Measurements from ENCODE around the gene CHID1. TPM values are rescaled to one million over a fixed set of nuclear protein-coding genes. Genes with fewer than 3 reads are reported as not detected.

Gene CHID1
- polyA plus RNA-seq, 1 donor from 2014 or later = 51.2 TPM

- H3K36me3 ChIP-seq (ENCODE audit: insufficient read depth, low read length) = no peaks in the 10 kb centered on the region
- H3K4me3 ChIP-seq (ENCODE audit: low read length) = no peak overlapping the region
- no peaks in the 10 kb centered on the region for H3K9me3 ChIP-seq (ENCODE audit: low read length)
- no peak overlapping the region for H3K27ac ChIP-seq (ENCODE audit: low read length)
- no peaks in the 10 kb centered on the region for H3F3A ChIP-seq (ENCODE audit: insufficient read depth, low read length, poor library complexity, severe bottlenecking)
- no peak overlapping the region for H3K4me2 ChIP-seq (ENCODE audit: low read length)
- no peaks in the 10 kb centered on the region for H4K20me1 ChIP-seq (ENCODE audit: insufficient read depth)
- H3K27me3 ChIP-seq (ENCODE audit: insufficient read depth, low read depth, low read length) = no peaks in the 10 kb centered on the region
- no peak overlapping the region for H3K9ac ChIP-seq (ENCODE audit: low read length)
- H3K79me2 ChIP-seq (replicated peaks; ENCODE audit: insufficient read depth, low read length) = no peaks in the 10 kb centered on the region
- no peaks in the 10 kb centered on the region for H3K9me2 ChIP-seq (ENCODE audit: insufficient read depth, low read length)
- H2AFZ ChIP-seq (ENCODE audit: low read depth, low read length) = no peak overlapping the region
- TF ChIP-seq SMC3 (conservative IDR thresholded peaks at IDR 0.05; ENCODE audit: poor library complexity) (no peak), POLR2AphosphoS5 (IDR thresholded peaks at IDR 0.05) (no peak), EP300 (conservative IDR thresholded peaks at IDR 0.05; ENCODE audit: poor library complexity, severe bottlenecking) (no peak), TAF1 (IDR thresholded peaks at IDR 0.05; ENCODE audit: low read depth) (no peak), MXI1 (conservative IDR thresholded peaks at IDR 0.05; ENCODE audit: poor library complexity, severe bottlenecking) (no peak), REST (IDR thresholded peaks at IDR 0.05; ENCODE audit: borderline replicate concordance) (no peak), RAD21 (conservative IDR thresholded peaks at IDR 0.05) (no peak), CTCF (IDR thresholded peaks at IDR 0.05; ENCODE audit: poor library complexity, severe bottlenecking) (no peak), EZH2 (IDR thresholded peaks at IDR 0.05; ENCODE audit: borderline replicate concordance, insufficient read depth, low read length, poor library complexity, severe bottlenecking) (no peak)
These were observed 44.9 kb downstream of the CHID1 start for GRCh38 chr11:865462-866430.

GRCh38 chr11:864898-865297 lies 45.7 kb downstream of the CHID1 start:
- H3K9me2 ChIP-seq (ENCODE audit: insufficient read depth, low read length) = no peaks in the 10 kb centered on the region
- H3K4me3 ChIP-seq (ENCODE audit: low read length) = no peak overlapping the region
- H2AFZ ChIP-seq (ENCODE audit: low read depth, low read length) = no peak overlapping the region
- H3F3A ChIP-seq (ENCODE audit: insufficient read depth, low read length, poor library complexity, severe bottlenecking) = no peaks in the 10 kb centered on the region
- no peaks in the 10 kb centered on the region for H3K79me2 ChIP-seq (replicated peaks; ENCODE audit: insufficient read depth, low read length)
- TF ChIP-seq SMC3 (conservative IDR thresholded peaks at IDR 0.05; ENCODE audit: poor library complexity) (no peak), REST (IDR thresholded peaks at IDR 0.05; ENCODE audit: borderline replicate concordance) (no peak), EP300 (conservative IDR thresholded peaks at IDR 0.05; ENCODE audit: poor library complexity, severe bottlenecking) (no peak), MXI1 (conservative IDR thresholded peaks at IDR 0.05; ENCODE audit: poor library complexity, severe bottlenecking) (no peak), POLR2AphosphoS5 (IDR thresholded peaks at IDR 0.05) (no peak), TAF1 (IDR thresholded peaks at IDR 0.05; ENCODE audit: low read depth) (no peak), RAD21 (conservative IDR thresholded peaks at IDR 0.05) (no peak), CTCF (IDR thresholded peaks at IDR 0.05; ENCODE audit: poor library complexity, severe bottlenecking) (no peak), EZH2 (IDR thresholded peaks at IDR 0.05; ENCODE audit: borderline replicate concordance, insufficient read depth, low read length, poor library complexity, severe bottlenecking) (no peak)
- no peaks in the 10 kb centered on the region for H3K9me3 ChIP-seq (ENCODE audit: low read length)
- H3K27ac ChIP-seq (ENCODE audit: low read length) = no peak overlapping the region
- no peaks in the 10 kb centered on the region for H3K36me3 ChIP-seq (ENCODE audit: insufficient read depth, low read length)
- no peaks in the 10 kb centered on the region for H4K20me1 ChIP-seq (ENCODE audit: insufficient read depth)
- no peak overlapping the region for H3K4me2 ChIP-seq (ENCODE audit: low read length)
- H3K27me3 ChIP-seq (ENCODE audit: insufficient read depth, low read depth, low read length) = no peaks in the 10 kb centered on the region
- no peak overlapping the region for H3K9ac ChIP-seq (ENCODE audit: low read length)

Data from neural cell (in vitro differentiated cells).